ENCODE data around the gene MTRR. TPM values are rescaled to one million over a fixed set of nuclear protein-coding genes. Genes with fewer than 3 reads are reported as not detected.

The MTRR gene
- total and polyA plus RNA-seq, 2 of the 8 experiments (the other 6 are each of a cell fraction or from before 2014, with no cell fraction given) = 36.4 to 53.8 TPM

GRCh38 chr5:7917130-7918123 lies 48.5 kb downstream of the MTRR start:
- H2AFZ ChIP-seq (ENCODE audit: low read length) = no peak overlapping the region
- H3K4me3 ChIP-seq (ENCODE audit: extremely low read depth in 1 of 4, insufficient read depth in 2 of 4, low read depth in 3 of 4, low read length in 4 of 4) = no peak overlapping the region
- WGBS, 2 experiments (ENCODE audit: extremely low coverage in 1 of 2, insufficient coverage in 1 of 2, insufficient read length in 1 of 2, insufficient replicate concordance in 2 of 2, low coverage in 1 of 2, low lambda C conversion rate in 2 of 2, missing lambda C conversion rate in 1 of 2) = 65% methylated on average over 5 of the region's 5 CpGs; no CpG with 5 or more reads in 1 of the 2 experiments
- no peak overlapping the region for H2AK5ac ChIP-seq (ENCODE audit: low read depth, low read length)
- H3K27me3 ChIP-seq (replicated peaks in 1 of 4; ENCODE audit: control insufficient read depth in 3 of 4, extremely low read depth in 1 of 4, insufficient read depth in 3 of 4, low read length in 3 of 4) = no peaks in the 10 kb centered on the region
- H2BK12ac ChIP-seq (ENCODE audit: low read depth, low read length) = no peak overlapping the region
- DNase-seq (ENCODE audit: low read depth in 1 of 2, low spot score in 2 of 2) = no peak
- no peak overlapping the region for H2BK15ac ChIP-seq (ENCODE audit: low read length)
- H3K27ac ChIP-seq (ENCODE audit: low read depth, low read length) = no peak overlapping the region
- POLR2A ChIA-PET (ENCODE audit: partially characterized antibody) = no interaction called here
- FAIRE-seq = no peak
- no peak overlapping the region for H3K18ac ChIP-seq (ENCODE audit: extremely low read depth, low read length)
- H4K5ac ChIP-seq (ENCODE audit: insufficient read length, low read depth, low read length) = no peak overlapping the region
- H3K36me3 ChIP-seq (ENCODE audit: control insufficient read depth in 2 of 4, insufficient read depth in 4 of 4, low read length in 3 of 4) = no peaks in the 10 kb centered on the region; a peak in 2 of 8 replicates
- no peak overlapping the region for H3K23ac ChIP-seq (ENCODE audit: insufficient read length)
- no peak overlapping the region for H2BK5ac ChIP-seq (ENCODE audit: low read depth, low read length)
- H3K4me2 ChIP-seq (ENCODE audit: insufficient read depth in 1 of 2, low read depth in 2 of 2, low read length in 2 of 2) = no peak overlapping the region
- H3K79me1 ChIP-seq (ENCODE audit: low read depth, low read length) = no peaks in the 10 kb centered on the region
- no peaks in the 10 kb centered on the region for H4K20me1 ChIP-seq (replicated peaks in 1 of 2; ENCODE audit: control insufficient read depth in 1 of 2, insufficient read depth in 2 of 2, low read length in 2 of 2)
- H3K4ac ChIP-seq (replicated peaks; ENCODE audit: insufficient read length, low read depth, low read length) = no peak overlapping the region
- H3K79me2 ChIP-seq (ENCODE audit: control insufficient read depth in 1 of 2, insufficient read depth in 2 of 2, low read length in 2 of 2) = no peaks in the 10 kb centered on the region
- H2BK20ac ChIP-seq (ENCODE audit: low read length) = no peak overlapping the region
- CTCF ChIA-PET (ENCODE audit: partially characterized antibody) = interaction anchor here (1.1 to 1.3 kb wide), 2 partner anchors 11 to 990 kb away, joined by 4 to 5 read pairs; no protein-coding TSS in a partner anchor
- no peak overlapping the region for H3K56ac ChIP-seq (replicated peaks; ENCODE audit: insufficient read length, low read depth, low read length)
- no peaks in the 10 kb centered on the region for H3K23me2 ChIP-seq (ENCODE audit: low read depth, low read length)
- H4K8ac ChIP-seq (ENCODE audit: extremely low read depth, insufficient read depth, low read length) = no peak overlapping the region
- H3K9me3 ChIP-seq (ENCODE audit: insufficient read depth in 2 of 2, low read depth in 1 of 2, low read length in 1 of 2) = 0 out of 4 replicates have a peak, but pooled peaks cover 0 to under 1% of the 10 kb centered on the region in 2 experiments
- no peak for TF ChIP-seq EGR1 (IDR thresholded peaks at IDR 0.05; ENCODE audit: borderline replicate concordance, low read depth, low read length)
- TF ChIP-seq SRF (IDR thresholded peaks at IDR 0.05; ENCODE audit: low read depth, low read length) = no peak
- no peak for TF ChIP-seq RFX5 (IDR thresholded peaks at IDR 0.05; ENCODE audit: borderline replicate concordance, low read depth, low read length)
- TF ChIP-seq POLR2AphosphoS5 (IDR thresholded peaks at IDR 0.05; ENCODE audit: low read depth, low read length) = no peak
- TF ChIP-seq RBBP5 (IDR thresholded peaks at IDR 0.05; ENCODE audit: borderline replicate concordance, low read depth, low read length) = no peak
- no peak for TF ChIP-seq SP4 (IDR thresholded peaks at IDR 0.05; ENCODE audit: low read length)
- no peak for TF ChIP-seq NRF1 (IDR thresholded peaks at IDR 0.05; ENCODE audit: low read depth, low read length)
- TF ChIP-seq MAFK (IDR thresholded peaks at IDR 0.05; ENCODE audit: low read depth, low read length) = no peak
- H3K9ac ChIP-seq (replicated peaks in 1 of 4; ENCODE audit: extremely low read depth in 1 of 4, low read depth in 3 of 4, low read length in 3 of 4) = no peak overlapping the region
- H3K14ac ChIP-seq (ENCODE audit: insufficient read length) = no peak overlapping the region
- no peak overlapping the region for H4K91ac ChIP-seq (replicated peaks; ENCODE audit: insufficient read length, low read length)
- H3K4me1 ChIP-seq (replicated peaks in 1 of 4; ENCODE audit: control insufficient read depth in 3 of 4, insufficient read depth in 4 of 4, low read length in 3 of 4) = no peaks in the 10 kb centered on the region
- no peak overlapping the region for H2BK120ac ChIP-seq (replicated peaks; ENCODE audit: low read depth, low read length)

Measured in H1 (cell line).